GM12801 (cell line): ENCODE data around the gene INHA.

Experiments
- CTCF ChIP-seq: IDR thresholded peaks from one replicate; pipeline ENCODE4 v1.5.1; 2011; ENCODE audit warnings: control low read depth; ENCODE audit not compliant: insufficient read length; ENCODE audit errors: extremely low read depth

The INHA gene

DNA sequence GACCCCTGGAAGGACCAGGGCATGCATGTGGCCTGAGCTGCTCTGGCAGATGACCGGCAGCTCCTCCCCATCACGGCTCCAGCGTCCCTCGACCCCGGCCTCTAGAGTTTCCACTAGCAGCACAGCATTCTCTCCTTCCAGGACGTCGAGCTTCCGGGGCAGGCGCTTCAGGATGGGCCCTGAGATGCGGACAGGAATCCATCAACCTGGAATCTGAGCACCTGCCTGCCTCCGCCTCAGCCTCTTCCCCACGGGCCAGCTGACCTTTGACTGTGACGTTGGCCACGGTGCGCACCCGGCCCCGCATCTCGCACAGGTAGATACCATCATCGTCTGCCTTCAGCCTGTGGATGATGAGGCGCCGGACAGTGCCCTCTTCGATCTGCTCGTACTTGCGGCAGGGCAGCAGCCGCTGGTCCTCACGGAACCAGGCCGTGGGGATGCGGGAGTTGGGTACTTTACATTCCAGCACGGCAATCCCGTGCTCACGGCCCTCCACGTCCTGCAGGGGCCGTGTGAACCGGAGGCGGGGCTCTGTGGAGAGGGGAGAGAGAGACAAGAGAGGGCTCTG is 4.2 kb upstream of the INHA start:
- no peak for TF ChIP-seq CTCF

DNA sequence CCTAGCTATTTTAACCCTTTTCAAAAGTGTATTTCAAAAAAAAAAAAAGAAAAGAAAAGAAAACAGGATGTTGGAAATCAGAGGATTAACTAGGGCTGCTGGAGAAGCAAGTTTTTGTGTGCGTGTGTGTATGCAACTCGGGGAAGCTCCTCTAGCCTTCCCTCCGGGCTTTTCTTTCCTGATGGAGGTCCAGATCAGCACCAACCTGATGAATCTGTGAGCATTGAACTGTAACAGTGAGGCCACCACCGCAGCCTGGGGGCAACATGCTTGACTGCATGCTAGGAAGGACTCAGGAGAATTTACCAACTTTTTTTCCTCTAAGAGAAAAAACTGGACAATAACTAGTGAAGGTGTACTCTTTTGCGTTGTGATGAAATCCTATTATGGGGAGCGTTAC is 3.1 kb upstream of the INHA start:
- TF ChIP-seq CTCF, result no peak

- no peak for TF ChIP-seq CTCF
Observed at GRCh38 chr2:219569635-219570034, 2.5 kb upstream of the INHA start.

DNA sequence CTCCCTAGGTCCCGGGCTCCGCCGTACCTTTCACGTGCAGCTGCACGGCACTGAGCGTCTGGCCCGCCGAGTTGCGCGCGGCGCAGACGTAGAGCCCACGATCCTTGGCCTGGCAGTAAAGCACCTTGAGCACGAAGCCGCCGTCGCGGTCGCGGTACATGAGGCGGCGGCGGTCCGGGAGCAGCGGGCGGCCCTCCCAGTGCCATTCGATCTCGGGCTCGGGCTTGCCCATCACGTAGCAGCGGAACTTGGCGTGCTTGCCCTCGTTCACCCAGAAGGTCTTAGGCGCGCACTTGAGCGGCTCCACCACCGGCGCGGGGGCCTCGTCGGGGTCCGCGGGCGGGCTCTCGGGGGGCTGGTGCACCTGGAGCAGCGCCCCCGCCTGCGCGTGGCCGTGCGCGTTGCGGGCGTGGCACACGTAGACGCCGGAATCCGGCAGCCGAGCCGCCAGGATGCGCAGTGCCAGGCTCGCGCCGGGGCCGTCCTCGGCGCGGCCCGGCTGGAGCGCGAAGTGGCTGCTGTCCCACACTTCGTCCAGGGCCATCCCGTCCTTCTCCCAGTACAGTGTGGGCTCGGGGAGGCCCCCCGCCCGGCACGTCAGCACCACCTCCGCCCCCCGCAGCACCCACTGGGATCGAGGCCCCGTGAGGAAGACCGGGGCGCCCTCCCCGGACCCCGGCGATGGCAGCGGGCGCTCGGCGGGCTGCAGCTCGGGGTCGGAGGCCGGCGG is 1.8 kb upstream of the INHA start:
- TF ChIP-seq CTCF, result no peak

DNA sequence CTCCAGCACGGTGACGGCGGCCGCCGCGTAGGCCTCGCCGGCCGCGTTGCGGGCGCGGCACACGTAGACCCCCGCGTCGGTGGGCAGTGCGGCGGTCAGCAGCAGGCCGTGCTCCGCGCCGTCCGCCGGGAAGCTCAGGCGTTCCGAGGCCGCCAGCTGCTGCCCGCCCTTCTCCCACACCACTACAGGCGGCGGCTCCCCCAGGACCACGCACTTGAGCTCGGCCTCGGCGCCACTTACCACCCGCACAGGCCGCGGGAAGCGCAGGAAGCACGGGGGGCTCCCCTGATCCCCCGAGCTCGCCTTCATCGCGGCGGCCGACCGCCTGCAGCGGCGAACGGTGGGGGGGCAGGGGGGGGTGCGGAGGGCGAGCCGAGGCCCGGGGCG is 1.2 kb upstream of the INHA start:
- TF ChIP-seq CTCF, result no peak

DNA sequence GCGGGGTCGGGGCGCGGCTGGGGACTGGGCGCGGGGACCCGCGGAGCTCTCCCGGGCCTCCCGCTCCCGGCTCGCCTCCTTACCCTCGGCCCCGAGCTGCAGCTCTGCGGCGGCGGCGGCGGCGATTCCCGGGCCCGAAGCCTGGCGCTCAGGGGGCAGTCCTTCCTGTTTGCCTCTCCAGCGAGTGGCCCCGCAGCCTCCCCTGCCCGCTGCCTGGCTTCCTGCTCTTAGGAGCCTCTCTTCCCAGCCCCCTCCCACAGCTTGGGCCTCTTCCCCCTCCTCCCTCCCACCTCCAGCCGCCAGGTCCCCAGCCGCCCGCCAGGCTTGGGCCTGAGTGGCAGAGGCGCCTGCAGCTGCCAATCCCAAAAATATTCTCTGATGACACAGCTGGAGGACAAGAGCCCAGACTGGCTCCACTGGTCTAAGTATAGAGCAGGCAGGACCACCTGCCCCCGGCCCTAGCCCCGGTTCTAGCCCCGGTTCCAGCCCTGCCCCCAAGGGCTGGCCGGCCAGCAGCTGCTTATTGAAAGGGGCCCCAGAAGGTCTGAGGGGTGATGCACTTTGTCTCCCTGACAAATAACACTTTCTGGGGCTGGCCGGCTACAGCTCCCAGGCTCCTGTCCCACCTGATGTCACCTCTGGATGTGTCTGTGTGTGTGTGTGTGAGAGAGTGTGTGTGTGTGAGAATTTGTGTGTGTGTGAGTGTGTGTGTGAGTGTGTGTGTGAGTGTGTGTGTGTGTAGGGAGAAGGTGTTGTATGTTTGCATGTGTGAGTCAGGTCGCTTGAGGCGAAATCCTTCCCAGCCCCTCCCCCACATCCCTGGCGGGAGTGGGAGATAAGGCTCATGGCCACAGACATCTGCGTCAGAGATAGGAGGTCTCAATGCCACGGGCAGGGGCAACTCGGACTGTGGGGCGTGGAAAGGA is 536 bp upstream of the INHA start, which contains the start of gene OBSL1:
Gene OBSL1 (minus strand): TSS at position 229 of the 926 bp plus-strand sequence. CDS start 307 bp downstream, outside the sequence.
- TF ChIP-seq CTCF, result no peak

GRCh38 chr2:219573166-219573565 is 1.1 kb downstream of the INHA start:
- no peak for TF ChIP-seq CTCF
